HEK293 (cell line): ENCODE data around the gene KLHL29.

Experiments used
- ATF2 ChIP-seq: fragments of 450-650 bp; formaldehyde crosslinking; IDR thresholded peaks from 2 replicates; pipeline ENCODE4 v1.5.1; 2016; ENCODE audit warnings: missing biosample characterization, missing genetic modification characterization, low read depth
- CTCF ChIP-seq: fragments of 450-650 bp; formaldehyde crosslinking; IDR thresholded peaks from 2 replicates; pipeline ENCODE4 v1.5.1; 2016; ENCODE audit warnings: missing biosample characterization, missing genetic modification characterization
- PRDM10 ChIP-seq: fragments of 450-650 bp; formaldehyde crosslinking; IDR thresholded peaks from 2 replicates; pipeline ENCODE4 v1.5.1; 2016; ENCODE audit warnings: missing biosample characterization, missing genetic modification characterization
- ZBTB26 ChIP-seq: fragments of 450-650 bp; formaldehyde crosslinking; optimal IDR thresholded peaks from 2 replicates; pipeline ENCODE3; 2016; ENCODE audit warnings: missing biosample characterization, mild to moderate bottlenecking, missing genetic modification characterization
- ZBTB44 ChIP-seq: fragments of 450-650 bp; IDR thresholded peaks from 2 replicates; pipeline ENCODE4 v1.5.1; 2018; ENCODE audit warnings: missing biosample characterization, mild to moderate bottlenecking, missing genetic modification characterization
- ZBTB48 ChIP-seq: fragments of 450-650 bp; formaldehyde crosslinking; IDR thresholded peaks from 2 replicates; pipeline ENCODE4 v1.5.1; 2016; ENCODE audit warnings: missing biosample characterization, missing genetic modification characterization
- ZBTB7A ChIP-seq: fragments of 450-650 bp; formaldehyde crosslinking; IDR thresholded peaks from 2 replicates; pipeline ENCODE4 v1.5.1; 2016; ENCODE audit warnings: low read depth, missing biosample characterization, missing genetic modification characterization
- ZNF121 ChIP-seq: fragments of 450-650 bp; formaldehyde crosslinking; IDR thresholded peaks from 2 replicates; pipeline ENCODE4 v1.5.1; 2016; ENCODE audit warnings: missing biosample characterization, missing genetic modification characterization
- ZNF394 ChIP-seq: fragments of 450-650 bp; formaldehyde crosslinking; IDR thresholded peaks from 2 replicates; pipeline ENCODE4 v1.5.1; 2016; ENCODE audit warnings: missing biosample characterization, missing genetic modification characterization, mild to moderate bottlenecking, moderate library complexity, borderline replicate concordance
- ZNF692 ChIP-seq: fragments of 450-650 bp; formaldehyde crosslinking; IDR thresholded peaks from 2 replicates; pipeline ENCODE4 v1.5.1; 2016; ENCODE audit warnings: missing biosample characterization, missing genetic modification characterization

- TF ChIP-seq ATF2: no peak
- no peak for TF ChIP-seq ZBTB44
- no peak for TF ChIP-seq ZBTB7A
- TF ChIP-seq ZNF692: no peak
- no peak for TF ChIP-seq CTCF (tag by site-specific recombination)
- TF ChIP-seq ZNF394 (tag by site-specific recombination): no peak
- TF ChIP-seq ZBTB48 (tag by site-specific recombination): no peak
- TF ChIP-seq ZNF121 (tag by site-specific recombination): no peak
- TF ChIP-seq PRDM10: no peak
- no peak for TF ChIP-seq ZBTB26 (tag by site-specific recombination)
These were observed 74.1 kb downstream of the KLHL29 start for GRCh38 chr2:23459032-23459431.
